Keratinocyte (primary cell): ENCODE results near the gene SFSWAP.

Experiments
- CTCF ChIP-seq, 3 experiments: IDR thresholded peaks in 1 of 3; conservative IDR thresholded peaks in 1 of 3; optimal IDR thresholded peaks in 1 of 3; 2 replicates in 2 of 3; 3 replicates in 1 of 3; pipeline versions ENCODE3 to v1.5.1; 2011; ENCODE audit warnings: low read length in 3 of 3, mild to moderate bottlenecking in 3 of 3, moderate library complexity in 2 of 3, control low read depth in 1 of 3, inconsistent platforms in 1 of 3; ENCODE audit not compliant: insufficient read depth in 2 of 3; ENCODE audit errors: extremely low read depth in 1 of 3
- EZH2 ChIP-seq: IDR thresholded peaks from one replicate; pipeline ENCODE4 v1.6.1; 2012; ENCODE audit warnings: inconsistent platforms, mild to moderate bottlenecking, low read length, moderate library complexity

- TF ChIP-seq CTCF (optimal IDR thresholded peaks at IDR 0.05 in 1 of 3, IDR thresholded peaks at IDR 0.05 in 1 of 3, conservative IDR thresholded peaks at IDR 0.05 in 1 of 3; ENCODE audit: extremely low read depth in 1 of 3, insufficient read depth in 2 of 3, low read length in 3 of 3) (no peak), EZH2 (no peak)
Observed at GRCh38 chr12:131841547-131841946, 130.7 kb downstream of the SFSWAP start.
